K562 (cell line): ENCODE data around the gene DOCK8. TPM values are rescaled to one million over a fixed set of nuclear protein-coding genes. Genes with fewer than 3 reads are reported as not detected.

Experiments
- ATF7 ChIP-seq: fragments of 450-650 bp; IDR thresholded peaks from 2 replicates; pipeline ENCODE4 v1.7.1; 2014; ENCODE audit warnings: mild to moderate bottlenecking, moderate library complexity
- BMI1 ChIP-seq: fragments of 150-350 bp; IDR thresholded peaks from 2 replicates; pipeline ENCODE4 v1.6.1; 2014; ENCODE audit warnings: low read length
- CREB1 ChIP-seq, 2 experiments: sonication (generic) in 1 of 2; formaldehyde crosslinking in 1 of 2; IDR thresholded peaks; 2 replicates each; pipeline versions ENCODE4 v1.6.1 to v1.8.0; 2012 to 2022; ENCODE audit warnings: inconsistent platforms in 1 of 2, mild to moderate bottlenecking in 1 of 2, missing genetic modification reagents in 1 of 2, moderate library complexity in 1 of 2
- E2F1 ChIP-seq: sonication (generic); formaldehyde crosslinking; IDR thresholded peaks from 2 replicates; pipeline ENCODE4 v1.8.1; 2023; ENCODE audit warnings: mild to moderate bottlenecking, missing genetic modification reagents, moderate library complexity
- EP400 ChIP-seq: fragments of 450-650 bp; IDR thresholded peaks from 2 replicates; pipeline ENCODE4 v1.6.1; 2017; ENCODE audit warnings: antibody characterized with exemption, mild to moderate bottlenecking, moderate library complexity
- HDAC2 ChIP-seq: fragments of 450-650 bp; IDR thresholded peaks from 2 replicates; pipeline ENCODE4 v1.6.1; 2016; ENCODE audit warnings: mild to moderate bottlenecking
- MTA2 ChIP-seq: fragments of 450-650 bp; IDR thresholded peaks from 2 replicates; pipeline ENCODE4 v1.6.1; 2016; ENCODE audit warnings: low read depth
- NFE2 ChIP-seq: IDR thresholded peaks from 2 replicates; pipeline ENCODE4 v1.6.1; 2014; ENCODE audit warnings: antibody characterized with exemption, low read depth
- PBX2 ChIP-seq, 2 experiments: IDR thresholded peaks in 1 of 2; conservative IDR thresholded peaks in 1 of 2; 2 replicates each; pipeline ENCODE4 v1.6.1; 2016; ENCODE audit warnings: low read depth in 2 of 2, mild to moderate bottlenecking in 1 of 2, missing compliant biosample characterization in 1 of 2, missing genetic modification characterization in 1 of 2, moderate library complexity in 1 of 2
- SIX5 ChIP-seq, 2 experiments: IDR thresholded peaks; 2 replicates each; pipeline ENCODE4 v1.6.1; 2011; ENCODE audit warnings: low read length in 2 of 2, borderline replicate concordance in 1 of 2, low read depth in 1 of 2, mild to moderate bottlenecking in 1 of 2, moderate library complexity in 1 of 2; ENCODE audit not compliant: insufficient read depth in 1 of 2
- ZBTB40 ChIP-seq, 2 experiments: fragments of 450-650 bp in 1 of 2; sonication (generic) in 1 of 2; formaldehyde crosslinking in 1 of 2; IDR thresholded peaks; 2 replicates each; pipeline versions ENCODE4 v1.7.1 to v1.9.0; 2016 to 2022; ENCODE audit warnings: inconsistent platforms in 1 of 2, mild to moderate bottlenecking in 1 of 2, missing genetic modification reagents in 1 of 2
- polyA plus RNA-seq, 8 experiments: library from polyadenylated mRNA; depleted of rRNA in 4 of 8; stranded (reverse) in 5 of 8; unstranded in 3 of 8; fragments of >200 nt; fragmentation: Nextera tagmentation in 2 of 8; fragmentation: Illumina TruSeq in 1 of 8; extraction: Ambion mirVana in 2 of 8; extraction: Trizol in 1 of 8; gene quantifications; 2 replicates each; pipeline versions ENCODE4 v1.2.1 to v1.2.3, GENCODE V29; 2011 to 2014; ENCODE audit warnings: inconsistent platforms in 1 of 8, missing spikeins in 1 of 8
- total RNA-seq, 7 experiments: library from RNA; depleted of rRNA in 6 of 7; stranded (reverse); fragments of >200 nt in 6 of 7; fragmentation: Illumina TruSeq in 2 of 7; extraction: Trizol in 2 of 7; gene quantifications; 2 replicates each; pipeline versions ENCODE4 v1.2.1 to v1.2.3, GENCODE V29; 2011 to 2021; ENCODE audit warnings: low replicate concordance in 1 of 7

DOCK8 gene
- total and polyA plus RNA-seq, 9 of the 15 experiments (the other 6 are each of a cell fraction or from before 2014, with no cell fraction given) = 14.4 to 53.8 (median 25.1) TPM

- TF ChIP-seq CREB1 (IDR thresholded peaks at IDR 0.05) (peak; percentile 64), CREB1 (CRISPR knock-in tag; IDR thresholded peaks at IDR 0.05) (0 out of 2 replicates have a peak, but pooled peaks have one; percentile 12), BMI1 (no peak), EP400 (no peak; the same call in none of the 2 replicates), E2F1 (no peak), PBX2 (CRISPR knock-in tag; IDR thresholded peaks at IDR 0.05; ENCODE audit: low read depth) (no peak), PBX2 (tag; conservative IDR thresholded peaks at IDR 0.05; ENCODE audit: low read depth) (peak; percentile 78), NFE2 (no peak), HDAC2 (peak; percentile 89), ATF7 (peak; percentile 87), ZBTB40 (IDR thresholded peaks at IDR 0.05) (no peak; the same call in none of the 2 replicates), ZBTB40 (CRISPR knock-in tag; IDR thresholded peaks at IDR 0.05) (no peak), SIX5 (IDR thresholded peaks at IDR 0.05; ENCODE audit: borderline replicate concordance in 1 of 2, insufficient read depth in 1 of 2, low read depth in 1 of 2, low read length in 2 of 2) (no peak), MTA2 (no peak)
These were observed 57.9 kb downstream of the DOCK8 start (continued) for GRCh38 chr9:272251-273213.
